IPS-18a (cell line): ENCODE results near the gene ADARB1.

Experiments
- H3K27ac ChIP-seq: one replicate; pipeline ENCODE4 v1.5.1; 2013; ENCODE audit warnings: low read length
- H3K27me3 ChIP-seq: one replicate; pipeline ENCODE4 v1.6.1; 2013; ENCODE audit warnings: mild to moderate bottlenecking, low read length; ENCODE audit not compliant: control insufficient read depth, insufficient read depth
- H3K36me3 ChIP-seq: one replicate; pipeline ENCODE4 v1.6.1; 2013; ENCODE audit warnings: low read depth, low read length; ENCODE audit not compliant: control insufficient read depth
- H3K4me1 ChIP-seq: one replicate; pipeline ENCODE4 v1.6.1; 2013; ENCODE audit warnings: low read depth, low read length; ENCODE audit not compliant: control insufficient read depth
- H3K4me3 ChIP-seq: one replicate; pipeline ENCODE4 v1.5.1; 2013; ENCODE audit warnings: low read length
- H3K9ac ChIP-seq: one replicate; pipeline ENCODE4 v1.6.1; 2013; ENCODE audit warnings: mild to moderate bottlenecking, low read length, moderate library complexity
- H3K9me3 ChIP-seq: one replicate; pipeline ENCODE4 v1.6.1; 2013; ENCODE audit warnings: low read depth, low read length; ENCODE audit not compliant: control insufficient read depth

Gene ADARB1

DNA sequence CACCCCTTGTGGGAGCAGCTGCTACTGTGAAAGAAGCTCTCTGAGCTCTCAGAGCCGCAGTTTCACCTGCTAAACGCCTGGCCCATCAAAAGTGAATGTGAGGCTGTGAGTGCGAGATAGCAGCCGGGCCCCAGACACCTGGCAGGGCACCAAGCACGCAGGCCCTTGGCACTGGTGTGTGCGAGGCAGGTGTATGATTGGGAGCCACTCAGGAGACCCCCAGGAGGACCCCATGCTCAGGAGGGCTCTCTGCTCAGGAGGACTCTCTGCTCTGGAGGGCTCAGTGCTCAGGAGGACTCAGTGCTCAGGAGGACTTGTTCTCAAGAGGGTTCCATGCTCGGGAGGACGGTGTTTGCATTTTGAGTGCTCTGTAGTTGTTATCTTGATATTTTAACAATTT, 14.3 kb upstream of the ADARB1 start:
- Histone ChIP-seq H3K9me3 (no peaks in the 10 kb centered on the region), H3K4me1 (peaks cover 5% of the 10 kb centered on the region), H3K27ac (no peak overlapping the region), H3K27me3 (no peaks in the 10 kb centered on the region), H3K36me3 (no peaks in the 10 kb centered on the region), H3K4me3 (no peak overlapping the region), H3K9ac (no peak overlapping the region)

DNA sequence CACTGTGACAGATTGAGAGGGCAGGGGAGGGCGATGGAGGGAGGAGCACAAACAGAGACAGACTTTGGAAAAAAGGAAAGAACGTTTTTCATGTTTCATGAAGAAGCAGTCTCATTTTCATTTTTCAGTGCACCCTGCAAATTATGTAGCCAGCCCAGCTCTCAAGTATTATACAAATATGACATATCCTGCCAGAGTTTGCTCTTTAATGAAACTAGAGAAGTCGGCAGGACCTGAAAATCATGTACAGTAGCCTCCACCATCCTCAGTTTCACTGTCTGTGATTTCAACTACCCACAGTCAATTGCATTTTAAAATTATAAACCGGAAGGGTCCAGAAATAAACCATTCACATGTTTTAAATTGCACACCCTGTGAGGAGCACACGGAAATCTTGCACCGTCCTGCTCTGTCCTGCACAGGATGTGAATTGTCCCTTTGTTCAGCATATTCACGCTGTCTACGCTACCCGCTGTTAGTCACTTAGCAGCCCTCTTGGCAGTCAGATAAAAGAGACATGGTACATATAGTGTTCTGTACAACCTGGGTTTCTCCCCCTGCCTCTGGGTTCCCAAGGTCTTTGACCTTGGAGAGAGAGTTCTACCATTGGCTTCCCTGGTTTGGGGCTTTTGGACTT, 13.6 kb upstream of the ADARB1 start:
- Histone ChIP-seq H3K27ac (no peak overlapping the region), H3K27me3 (no peaks in the 10 kb centered on the region), H3K9ac (no peak overlapping the region), H3K9me3 (no peaks in the 10 kb centered on the region), H3K36me3 (no peaks in the 10 kb centered on the region), H3K4me3 (no peak overlapping the region), H3K4me1 (peaks cover 5% of the 10 kb centered on the region)

DNA sequence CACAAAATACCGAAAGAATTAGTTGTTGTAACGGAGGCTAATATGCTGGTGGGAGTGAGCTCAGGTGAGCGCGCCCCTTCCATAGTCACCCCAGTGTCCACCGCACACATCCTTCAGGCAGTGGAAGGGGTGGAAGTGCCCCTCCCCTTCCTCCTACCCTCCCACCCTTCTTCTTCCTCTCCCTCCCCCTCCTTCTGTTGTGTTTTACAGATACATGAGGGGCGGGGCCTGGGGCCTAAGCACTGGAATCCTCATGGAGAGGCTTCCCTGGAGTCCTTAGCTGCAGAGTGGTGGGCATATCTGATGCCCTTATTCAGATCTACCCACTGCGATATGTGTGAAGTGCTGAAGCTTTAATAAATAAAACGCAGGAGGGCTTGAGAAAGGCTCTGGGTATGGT, 10.3 kb upstream of the ADARB1 start:
- no peaks in the 10 kb centered on the region for H3K36me3 ChIP-seq
- no peak overlapping the region for H3K27ac ChIP-seq
- no peak overlapping the region for H3K9ac ChIP-seq
- no peaks in the 10 kb centered on the region for H3K9me3 ChIP-seq
- no peak overlapping the region for H3K4me3 ChIP-seq
- no peaks in the 10 kb centered on the region for H3K27me3 ChIP-seq
- peaks cover 5% of the 10 kb centered on the region for H3K4me1 ChIP-seq

DNA sequence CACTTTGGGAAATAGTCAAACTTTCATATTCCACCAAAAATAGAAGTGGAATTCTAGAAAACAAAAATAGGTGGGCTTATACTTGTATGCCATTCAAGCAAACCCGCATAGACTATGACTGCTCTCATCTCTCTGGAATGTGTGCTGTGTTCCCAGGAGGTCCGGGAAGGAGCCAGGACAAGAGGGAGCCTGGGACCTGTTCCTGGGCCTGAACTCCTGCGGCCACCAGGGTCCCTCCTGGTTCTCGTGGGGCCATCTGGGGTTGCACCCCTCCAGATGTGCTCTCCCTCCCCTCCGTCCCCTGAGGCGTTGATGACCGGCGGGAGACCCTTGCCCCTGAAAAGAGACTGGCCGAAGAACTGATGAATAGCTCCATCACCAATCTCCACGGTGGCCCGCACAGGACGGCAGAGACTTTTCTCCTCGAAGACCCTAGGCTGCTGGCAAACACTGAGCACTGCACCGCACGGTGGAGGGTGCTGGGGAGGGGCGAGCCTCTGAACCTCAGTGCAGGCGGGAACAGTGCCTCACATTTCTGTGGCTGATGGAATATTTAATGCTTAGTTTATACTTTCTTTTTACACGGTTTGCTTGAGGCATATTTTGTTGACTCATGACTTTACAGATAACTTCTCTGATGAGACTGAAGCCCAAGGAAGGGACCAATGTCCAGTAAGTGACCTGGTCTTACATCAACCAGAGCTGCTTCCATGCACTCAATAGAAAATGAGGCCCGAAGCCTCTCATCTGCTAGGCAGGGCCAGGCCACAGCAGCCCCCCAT, 9.6 kb upstream of the ADARB1 start:
- H3K27me3 ChIP-seq, result no peaks in the 10 kb centered on the region
- H3K4me3 ChIP-seq, result no peak overlapping the region
- H3K9me3 ChIP-seq, result no peaks in the 10 kb centered on the region
- no peaks in the 10 kb centered on the region for H3K36me3 ChIP-seq
- H3K27ac ChIP-seq, result no peak overlapping the region
- peaks cover 5% of the 10 kb centered on the region for H3K4me1 ChIP-seq
- no peak overlapping the region for H3K9ac ChIP-seq

DNA sequence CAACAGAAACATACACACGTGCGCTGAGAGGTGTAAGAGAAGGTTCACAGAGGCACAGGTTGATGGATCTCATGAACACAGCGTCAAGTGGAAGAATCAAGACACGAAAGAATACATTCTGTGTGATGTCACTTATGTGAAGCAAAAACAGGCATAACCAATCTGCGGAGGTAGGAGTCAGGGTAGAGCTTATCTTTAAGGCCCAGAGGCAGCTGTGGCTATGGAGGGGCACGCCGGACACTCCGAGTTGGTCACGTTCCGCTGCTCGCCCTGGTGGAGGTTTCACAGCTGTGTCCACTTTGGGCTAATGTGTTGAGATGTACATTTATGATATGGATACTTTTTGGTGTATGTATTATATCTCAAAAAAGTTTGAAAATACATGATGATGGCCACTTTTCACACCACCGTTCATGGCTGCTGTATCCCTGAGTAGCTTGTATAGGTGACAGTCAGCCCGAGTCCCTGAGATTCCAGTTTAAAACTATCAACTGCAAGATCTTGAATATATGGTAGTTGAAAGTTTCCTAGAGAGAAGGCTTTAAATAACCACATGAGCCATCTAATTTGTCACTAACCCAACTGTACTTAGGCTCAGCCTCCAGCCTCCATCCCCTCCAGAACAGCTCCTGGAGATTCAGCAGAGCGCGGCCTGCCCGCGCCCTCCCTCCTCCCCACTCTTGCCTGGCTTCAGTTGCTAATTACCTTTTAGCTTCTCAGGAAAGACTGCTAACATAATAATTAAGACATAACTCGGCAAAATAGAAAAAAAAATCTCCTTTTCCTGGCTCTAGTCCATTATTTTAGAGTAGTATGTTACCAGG, 6.7 kb upstream of the ADARB1 start:
- Histone ChIP-seq H3K27me3 (no peaks in the 10 kb centered on the region), H3K9me3 (no peaks in the 10 kb centered on the region), H3K27ac (no peak overlapping the region), H3K4me1 (peaks cover 5% of the 10 kb centered on the region), H3K36me3 (no peaks in the 10 kb centered on the region), H3K4me3 (no peak overlapping the region), H3K9ac (no peak overlapping the region)

DNA sequence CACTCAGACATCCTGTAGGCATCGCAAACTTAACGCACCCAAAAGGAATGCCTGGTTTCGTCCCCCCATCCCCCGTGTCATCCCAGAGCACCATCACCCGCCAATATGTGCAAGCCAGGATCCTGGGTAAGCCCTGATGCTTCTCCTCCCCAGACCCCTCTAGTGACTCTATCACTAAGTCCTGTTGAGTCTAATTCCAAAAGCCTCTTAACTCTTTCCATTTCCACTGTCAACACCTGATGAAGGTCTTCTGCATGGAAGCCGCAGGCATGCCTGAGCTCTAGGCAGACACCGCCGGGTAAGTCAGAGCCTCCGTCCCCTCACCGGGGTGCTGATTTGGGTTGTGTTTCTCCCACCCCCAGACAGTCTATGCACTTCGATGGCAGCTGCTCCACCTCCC, 5.3 kb upstream of the ADARB1 start:
- no peak overlapping the region for H3K9ac ChIP-seq
- H3K4me3 ChIP-seq, result no peak overlapping the region
- H3K4me1 ChIP-seq, result peaks cover 8% of the 10 kb centered on the region
- H3K27me3 ChIP-seq, result peaks cover 6% of the 10 kb centered on the region
- H3K36me3 ChIP-seq, result no peaks in the 10 kb centered on the region
- no peaks in the 10 kb centered on the region for H3K9me3 ChIP-seq
- no peak overlapping the region for H3K27ac ChIP-seq

DNA sequence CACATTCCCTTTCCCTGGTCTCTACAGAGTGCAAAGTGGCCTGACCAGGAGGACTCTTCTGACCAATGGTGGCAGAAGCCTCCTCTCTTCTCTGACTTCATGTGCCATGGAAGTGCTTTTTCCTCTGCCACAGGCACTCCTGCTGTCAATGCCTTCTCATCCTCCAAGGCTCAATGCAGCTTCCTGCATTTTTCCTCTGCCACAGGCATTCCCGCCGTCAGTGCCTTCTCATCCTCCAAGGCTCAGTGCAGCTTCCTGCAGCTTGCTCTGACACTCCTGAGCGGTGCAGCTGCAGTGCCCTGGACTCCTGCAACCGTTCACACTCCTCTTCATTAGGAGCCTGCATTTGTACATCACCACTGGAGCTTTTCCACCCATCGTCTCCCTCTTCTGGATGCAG, 4.7 kb upstream of the ADARB1 start:
- H3K9me3 ChIP-seq, result no peaks in the 10 kb centered on the region
- peaks cover 4% of the 10 kb centered on the region for H3K4me1 ChIP-seq
- peaks cover 6% of the 10 kb centered on the region for H3K27me3 ChIP-seq
- H3K4me3 ChIP-seq, result no peak overlapping the region
- H3K36me3 ChIP-seq, result no peaks in the 10 kb centered on the region
- no peak overlapping the region for H3K9ac ChIP-seq
- no peak overlapping the region for H3K27ac ChIP-seq

DNA sequence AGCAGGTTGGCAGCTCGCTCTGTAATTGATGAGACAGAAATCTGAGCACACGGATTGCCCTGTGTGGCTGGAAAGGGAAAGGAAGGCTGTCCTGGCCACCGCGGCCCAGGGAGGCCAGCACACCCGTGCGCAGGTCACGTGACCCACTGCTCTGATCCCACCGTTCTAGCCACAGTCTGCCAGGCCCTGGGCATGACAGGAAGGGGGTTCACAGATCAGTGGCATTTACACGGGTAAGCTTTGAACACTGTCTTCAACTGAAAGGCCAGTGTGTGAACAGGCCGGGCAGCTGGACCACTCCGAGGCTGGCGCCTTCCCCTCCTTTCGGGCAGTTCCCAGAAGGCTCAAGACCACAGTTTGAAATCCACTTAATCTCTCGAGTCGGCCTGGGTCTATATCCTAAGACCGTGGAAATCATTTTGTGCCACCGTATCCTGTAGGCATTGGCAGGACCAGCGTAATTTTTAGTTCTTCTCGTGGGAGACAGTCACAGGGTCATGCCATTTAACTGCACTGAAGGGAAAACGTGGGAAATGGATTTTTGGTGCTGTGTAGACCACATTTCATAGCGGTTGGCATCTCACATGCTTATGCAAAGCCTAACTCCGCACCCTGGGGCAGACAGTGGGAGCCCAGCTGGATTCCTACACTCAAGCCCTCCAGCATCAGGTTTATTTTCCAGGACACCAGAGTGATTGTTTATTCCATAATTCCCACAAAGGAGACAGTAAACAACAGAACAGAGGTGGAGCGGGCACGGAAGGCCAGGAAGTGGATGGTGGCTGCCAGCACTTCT, 3.1 kb upstream of the ADARB1 start:
- Histone ChIP-seq H3K36me3 (no peaks in the 10 kb centered on the region), H3K27me3 (peaks cover 21% of the 10 kb centered on the region), H3K9ac (no peak overlapping the region), H3K27ac (no peak overlapping the region), H3K9me3 (no peaks in the 10 kb centered on the region), H3K4me1 (peaks cover 9% of the 10 kb centered on the region), H3K4me3 (no peak overlapping the region)

DNA sequence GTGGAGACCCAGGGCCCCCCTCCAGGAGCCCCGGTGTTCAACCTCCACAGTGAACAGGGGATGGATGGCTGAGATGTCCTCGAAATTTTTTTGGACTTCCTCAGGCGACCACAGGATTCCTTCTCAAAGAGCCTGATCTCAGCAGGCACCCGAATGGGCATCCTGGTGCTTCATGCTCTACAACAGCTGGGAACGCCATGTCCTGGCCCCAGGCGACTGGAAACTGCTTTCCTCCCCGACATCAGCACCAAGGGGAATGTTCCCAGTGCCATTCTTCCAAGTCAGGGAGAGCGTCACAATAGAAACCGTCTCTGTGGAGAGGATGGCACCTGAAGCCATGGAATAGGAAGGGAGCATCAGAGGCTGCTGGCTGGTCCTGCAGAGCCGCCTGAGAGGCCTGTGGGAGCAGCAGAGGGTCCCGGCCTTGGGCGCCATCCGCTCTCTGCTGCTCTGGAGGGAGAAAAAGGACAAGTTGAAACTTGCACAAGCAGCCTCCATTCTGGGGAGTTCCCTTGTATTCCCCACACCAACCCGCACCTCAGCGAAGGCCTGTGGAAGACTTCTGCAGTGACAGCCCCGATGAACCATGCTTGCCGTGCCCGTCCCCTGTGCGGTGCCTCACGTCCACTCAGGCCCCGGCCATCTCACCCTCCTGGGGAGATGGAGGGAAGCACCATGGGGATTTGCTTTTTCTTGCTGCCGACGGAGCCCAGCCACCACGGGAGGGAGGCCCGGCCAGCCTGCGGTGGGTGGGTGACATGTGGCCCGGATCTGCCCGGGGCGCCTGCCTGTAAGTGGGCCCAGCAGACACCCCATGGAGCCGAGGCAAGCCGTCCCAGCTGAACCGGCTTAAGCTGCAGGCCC, 2.3 kb upstream of the ADARB1 start:
- Histone ChIP-seq H3K9me3 (no peaks in the 10 kb centered on the region), H3K27ac (no peak overlapping the region), H3K36me3 (no peaks in the 10 kb centered on the region), H3K4me1 (peaks cover 9% of the 10 kb centered on the region), H3K4me3 (no peak overlapping the region), H3K9ac (no peak overlapping the region), H3K27me3 (peaks cover 30% of the 10 kb centered on the region)

DNA sequence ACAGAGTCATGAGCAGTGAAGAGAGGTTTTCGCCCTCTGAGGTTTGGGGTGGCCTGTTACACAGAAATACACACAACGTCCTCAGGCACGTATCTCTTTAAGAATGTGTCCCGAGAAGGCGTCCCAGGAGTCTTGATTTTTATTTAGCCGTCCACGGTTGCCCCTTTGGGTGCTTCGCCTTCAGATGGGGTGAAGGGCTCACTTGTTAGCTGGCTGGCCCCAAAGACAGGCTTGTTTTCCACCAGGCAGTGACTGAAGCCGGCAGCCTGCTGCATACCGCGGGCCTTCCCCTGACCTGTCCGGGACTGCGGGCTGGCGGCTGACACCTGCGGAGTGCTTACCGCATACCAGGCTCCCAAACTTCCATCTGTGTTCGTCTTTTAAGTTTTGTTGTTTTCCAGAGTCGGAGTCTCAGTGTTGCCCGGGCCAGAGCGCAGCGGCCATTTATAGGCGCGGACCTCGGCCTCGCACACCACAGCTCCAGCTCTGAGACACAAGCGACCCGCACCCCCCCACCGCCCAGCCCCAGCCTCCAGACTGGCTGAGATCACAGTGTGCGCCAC, 1.6 kb upstream of the ADARB1 start:
- H3K9ac ChIP-seq, result no peak overlapping the region
- H3K9me3 ChIP-seq, result no peaks in the 10 kb centered on the region
- H3K4me1 ChIP-seq, result peaks cover 9% of the 10 kb centered on the region
- H3K27me3 ChIP-seq, result peaks cover 34% of the 10 kb centered on the region
- H3K27ac ChIP-seq, result no peak overlapping the region
- H3K36me3 ChIP-seq, result no peaks in the 10 kb centered on the region
- no peak overlapping the region for H3K4me3 ChIP-seq
